NK-92 (cell line): Measurements from ENCODE around the gene CACNA2D1.

Experiments used
- DNase-seq: peaks from one replicate; lab custom pipeline; 2025; ENCODE audit not compliant: unreplicated experiment; lab: John Stamatoyannopoulos, UW

Gene CACNA2D1

DNA sequence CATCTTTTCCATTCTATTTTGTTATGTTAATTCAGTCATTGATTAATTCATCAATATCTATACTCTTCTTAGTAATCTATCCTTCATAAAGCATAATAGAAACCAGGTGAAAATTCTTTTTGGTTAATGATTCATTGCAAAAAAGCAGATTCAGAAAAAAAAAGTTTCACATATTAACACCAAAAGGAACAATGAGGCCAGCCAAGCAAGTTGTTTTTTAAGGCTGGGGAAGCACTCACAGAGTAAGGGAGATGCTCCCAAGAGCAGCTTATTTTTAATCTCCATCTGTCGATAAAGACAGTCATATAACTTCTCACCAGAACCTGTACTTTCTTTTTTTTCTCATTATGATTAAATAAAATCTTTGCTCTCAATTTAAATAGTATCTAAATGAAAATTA lies 95.8 kb downstream of the CACNA2D1 start:
- DNase-seq, result no peak

DNA sequence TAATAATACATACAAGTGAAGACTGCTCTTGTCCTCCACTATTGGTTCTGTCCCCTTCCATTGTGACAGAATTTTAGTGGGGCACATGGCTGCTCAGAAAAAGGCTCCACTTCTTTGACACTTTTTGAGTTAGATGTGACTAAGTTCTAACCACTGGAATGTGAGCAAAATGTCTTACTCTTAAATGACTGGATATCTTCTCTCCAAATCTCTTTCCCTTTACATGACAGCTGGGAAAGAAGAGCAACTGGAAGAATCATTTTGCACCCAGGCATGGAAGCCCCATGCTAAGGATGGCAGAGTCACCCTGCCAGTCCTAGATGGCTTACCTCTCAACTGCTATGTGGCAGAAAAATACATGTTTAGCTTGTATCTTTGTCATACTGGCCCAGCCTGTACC lies 97.7 kb downstream of the CACNA2D1 start:
- DNase-seq, result no peak

DNA sequence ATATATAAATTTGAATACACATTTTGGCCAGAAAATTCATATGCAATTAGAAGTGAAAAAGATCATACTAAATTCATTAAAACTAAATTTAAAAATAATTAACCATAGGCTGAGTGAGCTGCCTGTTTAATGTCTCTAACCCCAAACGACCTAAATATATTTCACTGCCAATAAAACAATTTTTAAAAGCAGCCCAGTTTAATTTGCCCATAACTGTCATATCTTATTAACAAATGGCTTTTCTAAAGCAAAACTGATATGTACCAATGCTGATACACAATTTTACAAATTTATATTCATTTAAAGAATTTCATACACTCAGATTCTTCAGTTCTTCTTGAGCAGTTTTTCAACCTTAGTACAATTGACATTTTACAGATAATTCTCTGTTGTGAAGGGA lies 99.9 kb downstream of the CACNA2D1 start:
- DNase-seq, result no peak

DNA sequence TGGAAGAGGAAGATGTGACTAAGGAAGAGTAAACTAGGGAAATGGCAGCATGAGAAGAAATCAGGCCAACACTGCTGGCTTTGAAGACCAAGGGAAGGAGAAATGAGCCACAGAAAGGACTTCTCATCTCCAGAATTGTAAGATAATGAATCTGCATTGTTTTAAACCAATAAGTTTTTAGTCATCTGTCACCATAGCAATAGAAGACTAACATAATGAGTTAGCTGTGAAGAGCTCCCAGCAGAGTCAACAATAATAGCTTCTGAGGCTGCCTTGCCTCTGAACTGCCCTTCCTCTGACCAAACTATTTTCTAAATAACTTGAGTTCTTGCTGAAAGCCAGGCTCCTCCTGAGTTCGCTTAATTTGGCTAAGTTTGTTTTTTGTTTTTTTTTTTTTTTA lies 103.6 kb downstream of the CACNA2D1 start:
- DNase-seq, result no peak

DNA sequence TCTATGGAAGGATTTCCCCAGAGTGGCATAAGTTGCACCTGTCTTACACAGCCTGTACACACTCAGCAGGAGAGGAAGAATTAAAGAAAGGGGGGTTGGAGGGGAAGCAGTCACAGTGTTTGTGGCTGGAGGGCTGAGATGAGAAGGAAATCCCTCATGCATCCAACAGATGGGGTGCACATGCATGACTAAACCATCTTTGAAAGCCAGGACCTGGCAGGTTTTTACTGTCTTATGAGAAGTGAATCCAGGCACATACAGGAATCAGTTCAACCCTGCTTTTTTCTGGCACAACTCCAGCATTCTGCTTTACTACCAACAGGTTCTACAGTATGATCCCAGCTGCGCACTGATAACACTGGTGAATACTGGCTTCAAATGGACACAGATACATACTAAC lies 107.7 kb downstream of the CACNA2D1 start:
- DNase-seq, result no peak

DNA sequence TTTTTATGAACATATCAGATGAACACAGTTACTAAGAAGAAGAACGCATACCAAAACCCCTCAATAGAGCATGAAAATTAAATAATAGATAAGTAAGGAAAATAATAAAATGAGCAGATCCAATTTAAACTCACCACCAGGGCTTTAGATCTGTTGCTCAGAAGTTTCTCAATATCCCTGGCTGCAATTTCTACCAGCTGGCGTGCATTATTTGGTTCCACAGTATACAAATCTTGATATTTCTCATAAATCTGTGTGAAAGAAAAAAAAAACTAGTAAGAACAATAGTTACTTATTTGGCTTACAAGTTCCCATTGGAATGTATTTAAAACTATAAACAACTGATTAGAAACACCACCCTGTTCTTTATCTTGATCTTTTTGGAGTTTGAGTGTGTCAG lies 108.6 kb downstream of the CACNA2D1 start:
- no peak for DNase-seq

DNA sequence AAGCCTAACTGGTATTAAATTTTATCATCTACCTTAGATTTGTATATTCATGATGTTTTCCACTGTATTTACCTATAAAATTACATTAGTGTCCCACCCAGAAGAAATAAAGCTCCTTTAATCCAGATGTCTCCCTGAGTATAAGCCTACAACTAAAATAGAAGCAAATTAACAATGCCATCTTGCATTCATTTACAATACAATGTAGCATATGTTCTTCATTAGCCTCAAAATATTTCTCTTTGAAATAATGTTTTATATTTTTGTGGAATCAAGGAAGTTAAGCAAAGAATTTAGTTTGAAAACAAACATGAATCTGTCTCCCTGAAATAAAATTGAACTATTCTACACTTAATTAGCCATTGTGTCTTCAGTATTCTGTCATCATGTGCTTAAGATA lies 112.3 kb downstream of the CACNA2D1 start:
- DNase-seq, result no peak

DNA sequence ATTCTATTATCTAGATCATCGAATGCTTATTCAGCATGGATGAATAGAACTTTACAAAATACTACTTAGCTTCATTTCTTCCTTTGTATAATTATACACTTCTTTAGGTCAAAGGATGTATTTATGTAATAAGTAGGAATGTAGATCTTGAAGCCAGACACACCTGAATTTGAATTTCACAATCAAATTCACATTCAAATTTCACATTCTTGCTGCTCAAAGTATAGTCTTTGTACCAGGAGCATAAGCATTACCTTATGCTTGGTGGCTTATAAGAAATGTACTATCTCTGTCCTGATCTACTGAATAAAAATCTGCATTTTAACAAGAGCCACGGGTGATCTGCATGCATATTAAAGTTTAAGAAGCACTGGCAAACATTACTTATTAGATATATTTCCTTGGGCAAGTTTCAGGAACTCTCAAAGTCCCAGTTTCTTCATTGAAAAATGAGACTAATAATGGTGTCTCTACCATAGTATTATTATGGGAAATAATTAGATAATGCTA lies 112.8 kb downstream of the CACNA2D1 start:
- DNase-seq, result no peak

DNA sequence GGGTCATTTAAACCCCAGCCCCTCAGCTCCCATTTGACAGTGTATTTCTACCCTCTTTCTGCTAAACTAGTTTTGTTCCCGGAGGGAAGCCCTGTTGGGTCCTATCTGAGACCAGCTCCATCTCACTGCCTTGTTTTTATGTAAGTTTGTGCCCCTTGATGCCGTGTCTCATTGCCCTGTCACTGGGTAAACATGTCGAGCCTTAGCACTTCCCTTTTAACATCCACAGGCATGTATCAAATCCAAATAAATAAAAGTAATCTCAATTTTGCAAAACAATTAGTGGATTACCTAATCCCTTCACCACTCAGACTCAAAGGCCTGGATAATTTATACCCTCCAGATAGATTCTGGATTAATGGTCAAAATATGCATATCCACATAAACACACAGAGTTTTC lies 115.7 kb downstream of the CACNA2D1 start:
- DNase-seq, result no peak

DNA sequence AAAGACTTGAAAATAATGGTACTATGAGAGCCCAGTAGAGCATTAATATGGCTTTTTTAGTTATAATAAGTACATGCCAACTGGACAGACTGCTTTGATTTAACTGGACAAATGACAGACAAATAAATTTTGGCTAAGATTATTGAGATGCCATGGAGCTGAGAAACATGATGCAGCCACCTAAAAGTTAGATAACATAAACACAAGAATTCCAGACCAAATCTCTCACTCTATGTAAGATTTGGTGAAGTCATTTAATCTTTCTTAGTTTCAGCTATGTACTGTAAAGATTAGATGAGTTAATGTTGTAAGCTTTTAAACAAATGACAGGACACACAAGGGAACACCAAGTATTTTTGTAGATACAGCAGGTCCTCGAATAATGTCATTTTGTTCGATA lies 118.2 kb downstream of the CACNA2D1 start:
- no peak for DNase-seq

DNA sequence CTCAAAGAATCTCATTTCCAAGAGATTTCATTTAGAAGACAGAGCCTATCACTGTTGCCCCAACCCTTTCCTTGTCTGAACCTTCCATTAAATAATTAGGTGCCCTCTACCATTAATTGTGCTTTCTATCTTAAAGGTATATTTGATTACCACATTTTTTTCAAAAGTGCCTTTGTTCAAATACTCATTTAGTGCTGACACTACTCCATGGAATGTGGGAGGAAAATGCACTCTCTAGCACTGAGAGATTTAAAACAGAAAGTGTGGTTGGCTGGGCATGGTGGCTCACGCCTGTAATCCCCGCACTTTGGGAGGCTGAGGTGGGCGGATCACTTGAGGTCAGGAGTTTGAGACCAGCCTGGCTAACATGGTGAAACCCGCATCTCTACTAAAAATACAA lies 119.8 kb downstream of the CACNA2D1 start:
- DNase-seq, result no peak

DNA sequence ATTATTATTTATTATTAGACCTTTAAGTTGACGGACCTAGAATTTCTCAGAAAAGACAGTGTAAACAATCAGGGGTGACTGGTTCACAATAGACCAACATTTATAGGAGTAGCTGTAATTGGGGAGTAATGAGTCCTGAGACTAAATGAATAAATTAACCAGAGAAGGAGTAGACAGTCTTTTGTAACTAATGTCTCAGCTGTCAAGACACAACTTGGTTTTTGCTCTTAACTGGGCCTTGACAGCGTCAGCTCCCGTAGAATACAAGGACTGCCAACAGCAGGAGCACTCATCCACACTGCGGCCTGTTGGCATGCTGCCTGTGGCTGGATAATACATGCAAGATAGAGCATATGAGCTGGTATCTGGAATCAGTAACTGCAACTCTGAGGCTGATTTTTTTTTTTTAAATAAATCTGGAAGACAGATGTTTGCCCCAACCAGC lies 123.9 kb downstream of the CACNA2D1 start:
- no peak for DNase-seq

DNA sequence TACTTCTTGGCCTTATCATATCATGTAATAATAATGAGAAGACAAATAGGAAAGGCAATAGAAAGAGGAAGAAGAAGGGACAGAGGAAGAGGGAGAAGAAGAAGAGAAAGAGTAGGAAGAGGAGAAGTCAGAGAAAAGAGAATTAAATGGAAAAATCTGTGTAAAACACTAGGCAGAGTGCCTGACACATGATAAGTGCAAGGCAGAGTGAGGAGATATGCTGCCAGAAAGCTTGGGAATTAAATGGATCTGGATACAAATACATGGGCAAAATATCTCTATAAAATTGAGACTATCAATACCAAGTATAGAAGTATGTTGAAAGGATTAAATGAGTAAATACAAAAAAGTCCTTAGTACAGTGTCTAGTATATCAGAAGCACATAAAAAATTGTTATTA lies 124.8 kb downstream of the CACNA2D1 start:
- no peak for DNase-seq

DNA sequence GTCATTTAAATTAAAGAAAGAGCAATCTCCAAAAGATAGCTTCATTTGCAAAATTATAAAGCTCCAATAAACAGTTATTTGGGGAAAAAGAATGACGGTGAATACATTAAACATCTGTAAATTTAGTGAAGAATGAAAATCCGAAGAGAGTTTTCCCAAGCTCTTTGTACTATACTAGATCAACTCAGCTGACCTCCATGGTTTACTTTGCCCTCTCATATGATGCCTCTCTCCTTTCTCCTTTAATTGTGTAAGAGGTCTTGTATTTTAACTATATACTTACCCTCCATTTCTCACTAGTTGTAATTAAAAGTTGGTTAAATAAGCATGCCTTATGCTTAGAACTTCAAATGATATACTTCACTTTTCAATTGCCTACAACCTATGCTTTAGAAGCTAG lies 125.8 kb downstream of the CACNA2D1 start:
- DNase-seq, result no peak

DNA sequence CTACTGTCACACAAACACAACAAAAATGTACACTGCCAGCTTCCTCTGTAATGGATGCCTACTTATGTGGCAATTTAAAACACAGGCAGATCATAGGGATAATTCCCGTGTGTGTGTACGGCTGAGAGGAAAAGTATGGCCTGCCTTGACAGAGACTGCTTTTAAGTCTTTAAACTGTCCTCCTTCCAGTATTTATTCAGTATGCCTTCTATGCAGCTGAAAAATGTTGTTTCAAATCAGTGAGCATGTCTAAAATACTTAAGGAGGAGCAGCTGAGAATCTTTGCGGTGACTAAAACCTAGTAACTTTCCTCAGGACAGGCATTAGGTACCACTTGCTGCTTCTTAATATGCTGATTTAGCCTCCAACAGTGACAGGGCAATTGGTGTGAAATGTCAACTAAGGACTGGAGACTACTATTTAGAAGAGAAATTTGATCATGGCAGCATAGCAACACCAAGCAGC lies 126.3 kb downstream of the CACNA2D1 start:
- DNase-seq, result no peak

DNA sequence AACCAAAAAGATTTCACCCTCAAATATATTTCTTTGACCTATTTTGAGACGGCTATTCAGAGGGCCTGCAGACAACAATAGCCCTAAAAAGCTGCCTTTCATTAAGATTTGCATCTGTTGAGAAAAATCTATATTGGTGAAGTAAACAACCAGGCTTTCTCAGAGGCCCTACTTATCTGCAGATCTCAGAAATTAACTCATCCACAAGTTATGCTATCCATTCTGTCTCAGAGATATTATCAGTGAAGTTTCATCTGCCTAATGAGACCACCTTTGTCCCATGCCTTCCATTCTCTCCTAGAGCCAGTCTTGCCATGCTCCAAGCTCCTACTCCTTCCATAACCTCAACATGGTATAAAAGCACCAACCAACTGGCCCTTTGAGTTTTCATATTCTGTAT lies 130.3 kb downstream of the CACNA2D1 start:
- no peak for DNase-seq

DNA sequence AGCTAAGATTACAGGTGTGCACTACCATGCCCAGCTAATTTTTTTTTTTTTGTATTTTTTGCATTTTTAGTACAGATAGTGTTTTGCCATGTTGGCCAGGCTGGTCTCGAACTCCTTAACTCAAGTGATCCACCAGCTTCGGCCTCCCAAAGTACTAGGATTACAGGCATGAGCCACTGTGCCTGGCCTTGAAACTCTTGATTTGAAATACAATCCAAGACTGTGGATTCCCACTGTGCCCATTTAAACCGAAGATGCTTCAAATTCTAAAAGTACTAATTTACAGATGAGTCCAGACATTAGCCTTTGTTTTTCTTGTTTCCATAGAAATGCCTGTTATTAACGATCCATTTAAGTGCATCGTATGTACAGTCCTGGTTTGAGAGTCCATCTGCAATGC lies 130.9 kb downstream of the CACNA2D1 start:
- no peak for DNase-seq

DNA sequence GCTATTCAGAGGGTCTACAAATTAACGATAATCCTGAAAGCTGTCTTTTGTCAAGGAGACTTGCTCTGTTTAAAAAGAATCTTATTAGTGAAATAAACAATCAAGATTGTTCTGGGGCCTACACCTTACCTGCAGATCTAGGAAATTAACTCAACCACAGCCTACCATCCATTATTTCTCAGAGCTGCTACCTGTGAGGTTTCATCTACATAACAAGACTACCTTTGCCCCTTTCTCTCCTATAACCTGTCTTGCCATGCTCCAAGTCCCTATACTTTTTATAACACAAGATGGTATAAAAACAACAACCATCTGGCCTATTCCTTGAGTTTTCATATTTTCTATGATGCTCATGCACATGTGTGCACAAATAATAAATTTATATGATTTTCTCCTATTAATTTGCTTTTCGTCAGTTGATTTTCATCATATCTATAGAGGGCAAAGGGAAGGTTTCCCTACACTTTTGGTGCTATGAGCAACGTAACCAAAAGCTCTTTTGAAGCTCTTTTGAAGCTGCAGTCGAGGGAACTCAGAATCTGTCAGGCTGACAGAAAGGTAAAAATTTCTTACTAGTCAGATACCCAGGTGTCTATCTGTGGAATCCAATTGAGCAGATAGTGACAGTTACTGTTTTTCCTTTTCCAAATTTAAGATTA lies 138.1 kb downstream of the CACNA2D1 start:
- DNase-seq, result no peak

DNA sequence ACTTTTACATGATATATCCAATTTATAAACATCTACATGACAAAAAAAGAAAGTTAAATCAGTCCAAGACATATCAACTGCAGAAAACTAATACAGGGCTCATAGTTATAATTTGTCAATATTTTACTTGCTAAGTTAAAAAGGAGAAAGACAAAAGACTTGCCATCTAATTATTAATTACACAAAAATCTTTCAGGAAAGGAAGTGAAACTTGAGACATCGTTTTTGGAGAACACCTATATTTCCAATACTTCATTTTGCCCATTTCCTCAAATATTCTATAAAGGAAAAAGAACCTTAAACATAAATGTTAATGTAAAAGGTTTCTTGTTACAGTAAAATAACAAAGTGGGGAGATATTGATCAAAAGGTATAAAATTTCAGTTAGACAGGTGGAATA lies 148.7 kb downstream of the CACNA2D1 start:
- no peak for DNase-seq

DNA sequence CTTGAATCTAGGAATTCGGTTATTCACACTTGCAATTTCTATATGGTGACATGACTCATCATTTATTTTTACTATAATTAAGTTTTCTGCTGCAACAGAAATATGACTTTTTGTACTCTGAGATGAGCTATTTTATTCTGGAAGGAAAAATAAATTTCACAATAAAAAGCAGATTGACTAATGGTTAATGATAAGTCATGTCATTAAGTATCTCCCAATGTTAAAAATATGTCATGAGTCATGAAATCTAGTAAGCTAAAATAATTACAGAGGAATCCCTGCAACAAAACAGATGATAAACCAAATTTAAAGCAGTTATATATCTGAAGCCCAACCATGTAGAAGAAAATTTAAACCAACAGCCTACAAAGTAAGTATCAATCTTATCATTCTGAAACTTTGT lies 149.2 kb downstream of the CACNA2D1 start:
- no peak for DNase-seq

DNA sequence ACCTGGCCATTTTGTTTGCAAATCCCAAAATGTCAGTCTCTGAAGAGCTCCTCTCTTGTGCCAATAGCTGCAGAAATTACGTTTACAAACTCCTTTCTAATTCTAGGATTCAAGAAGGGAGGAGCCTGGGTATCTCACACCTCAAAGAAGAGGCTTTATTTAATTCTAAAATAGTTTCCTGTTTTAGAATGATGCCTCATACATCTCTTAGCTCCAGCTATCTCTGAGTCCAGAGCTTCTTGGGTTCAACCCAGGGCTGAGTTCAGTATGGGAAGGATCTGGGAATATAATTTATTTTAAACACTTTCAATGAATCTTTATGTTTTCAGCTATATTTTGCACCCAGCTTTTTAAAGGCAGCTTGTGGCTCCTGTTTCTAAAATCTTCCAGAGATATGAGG lies 150.1 kb downstream of the CACNA2D1 start:
- no peak for DNase-seq

DNA sequence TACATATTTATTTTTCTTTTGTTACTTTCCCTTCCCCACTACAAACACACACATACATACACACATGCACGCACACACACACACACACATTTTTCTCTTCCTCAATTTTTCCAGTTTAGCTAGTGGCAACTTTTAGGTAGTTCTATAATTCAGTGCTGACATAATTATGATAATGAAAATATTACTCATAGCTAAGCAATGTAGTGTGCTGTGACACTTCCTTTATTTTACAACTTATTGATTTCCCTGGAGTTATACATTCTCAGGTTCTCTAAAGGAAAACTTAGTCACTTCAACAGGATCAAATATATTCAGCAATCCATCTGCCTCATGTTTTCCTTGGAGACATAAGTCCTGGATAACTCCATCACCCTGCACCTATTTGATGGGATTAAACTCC lies 151.6 kb downstream of the CACNA2D1 start:
- no peak for DNase-seq

DNA sequence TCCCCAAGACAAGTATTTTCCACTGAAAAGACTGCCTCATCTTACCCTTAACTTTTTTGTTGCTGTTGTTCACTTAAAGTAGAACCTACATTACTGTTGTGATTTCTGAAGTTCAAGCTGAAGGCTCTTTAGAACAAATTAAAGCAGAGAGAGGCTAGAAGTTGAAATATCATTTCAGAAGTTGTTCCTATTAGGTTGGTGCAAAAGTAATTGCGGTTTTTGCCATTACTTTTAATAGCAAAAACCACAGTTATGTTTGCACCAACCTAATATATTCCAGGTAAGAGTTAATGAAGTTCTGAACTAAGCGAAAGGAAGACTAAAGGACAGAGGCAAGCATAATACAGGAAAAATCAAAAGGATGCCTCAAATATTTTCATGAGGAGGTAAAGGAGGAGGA lies 153.7 kb downstream of the CACNA2D1 start:
- no peak for DNase-seq
